DOHH2 (cell line): Measurements from ENCODE around the gene GRB2.
"Not testable (repeated sequence)": the region's sequence is repeated elsewhere in the genome, so short reads cannot be mapped to it uniquely, and the experiment has no call there.

Source experiments
- H3F3A ChIP-seq: fragments of 200-600 bp; sonication (generic), shearing (Covaris generic); 2 replicates; pipeline ENCODE4 v1.6.0; 2016; ENCODE audit warnings: antibody characterized with exemption, mild to moderate bottlenecking; ENCODE audit not compliant: control insufficient read depth, insufficient read depth
- H3K27ac ChIP-seq: fragments of 200-600 bp; sonication (generic); 2 replicates; pipeline ENCODE4 v1.5.1; 2014; ENCODE audit warnings: low read depth, mild to moderate bottlenecking, low read length, moderate library complexity
- H3K27me3 ChIP-seq: fragments of 200-600 bp; sonication (generic); 2 replicates; pipeline ENCODE4 v1.6.1; 2014; ENCODE audit warnings: mild to moderate bottlenecking, low read length, mixed read lengths; ENCODE audit not compliant: control insufficient read depth
- H3K36me3 ChIP-seq: fragments of 200-600 bp; sonication (generic); 2 replicates; pipeline ENCODE4 v1.6.1; 2014; ENCODE audit warnings: mild to moderate bottlenecking, low read length, moderate library complexity, mixed read lengths; ENCODE audit not compliant: control insufficient read depth
- H3K4me1 ChIP-seq: fragments of 200-600 bp; sonication (generic); 2 replicates; pipeline ENCODE4 v1.6.1; 2014; ENCODE audit warnings: mild to moderate bottlenecking, low read length, mixed read lengths; ENCODE audit not compliant: control insufficient read depth
- H3K4me2 ChIP-seq: fragments of 200-600 bp; sonication (generic); 2 replicates; pipeline ENCODE4 v1.6.0; 2014; ENCODE audit warnings: mild to moderate bottlenecking, low read length, moderate library complexity
- H3K4me3 ChIP-seq: fragments of 200-600 bp; sonication (generic); 2 replicates; pipeline ENCODE4 v1.5.1; 2014; ENCODE audit warnings: mild to moderate bottlenecking, low read length, mixed read lengths
- H3K79me2 ChIP-seq: fragments of 200-600 bp; sonication (generic); 2 replicates; pipeline ENCODE4 v1.6.1; 2014; ENCODE audit warnings: mild to moderate bottlenecking, low read length, mixed read lengths; ENCODE audit not compliant: control insufficient read depth
- H3K9me2 ChIP-seq: fragments of 200-600 bp; sonication (generic); replicated peaks from 2 replicates; pipeline ENCODE4 v1.6.1; 2014; ENCODE audit warnings: mild to moderate bottlenecking, low read length, mixed read lengths; ENCODE audit not compliant: control insufficient read depth
- H3K9me3 ChIP-seq: fragments of 200-600 bp; sonication (generic); 2 replicates; pipeline ENCODE4 v1.6.1; 2014; ENCODE audit warnings: antibody characterized with exemption, low read length, mixed read lengths; ENCODE audit not compliant: control insufficient read depth, insufficient read depth
- H4K20me1 ChIP-seq: fragments of 200-600 bp; sonication (generic); 2 replicates; pipeline ENCODE4 v1.6.0; 2014; ENCODE audit warnings: low read depth, mild to moderate bottlenecking, antibody characterized with exemption, low read length, moderate library complexity; ENCODE audit not compliant: control insufficient read depth, insufficient read depth
- EZH2phosphoT487 ChIP-seq: fragments of 200-600 bp; sonication (generic); IDR thresholded peaks from 2 replicates; pipeline ENCODE4 v1.6.1; 2017; ENCODE audit warnings: borderline replicate concordance, mild to moderate bottlenecking, antibody characterized with exemption, low read length, moderate library complexity, mixed read lengths
- TF ChIP-seq, protein P1 (sequence below): fragments of 200-600 bp; sonication (generic); IDR thresholded peaks from one replicate; pipeline ENCODE4 v1.5.1; 2014; ENCODE audit warnings: antibody characterized with exemption, mild to moderate bottlenecking, low read depth, low read length; ENCODE audit not compliant: poor library complexity, severe bottlenecking

GRB2 gene

DNA sequence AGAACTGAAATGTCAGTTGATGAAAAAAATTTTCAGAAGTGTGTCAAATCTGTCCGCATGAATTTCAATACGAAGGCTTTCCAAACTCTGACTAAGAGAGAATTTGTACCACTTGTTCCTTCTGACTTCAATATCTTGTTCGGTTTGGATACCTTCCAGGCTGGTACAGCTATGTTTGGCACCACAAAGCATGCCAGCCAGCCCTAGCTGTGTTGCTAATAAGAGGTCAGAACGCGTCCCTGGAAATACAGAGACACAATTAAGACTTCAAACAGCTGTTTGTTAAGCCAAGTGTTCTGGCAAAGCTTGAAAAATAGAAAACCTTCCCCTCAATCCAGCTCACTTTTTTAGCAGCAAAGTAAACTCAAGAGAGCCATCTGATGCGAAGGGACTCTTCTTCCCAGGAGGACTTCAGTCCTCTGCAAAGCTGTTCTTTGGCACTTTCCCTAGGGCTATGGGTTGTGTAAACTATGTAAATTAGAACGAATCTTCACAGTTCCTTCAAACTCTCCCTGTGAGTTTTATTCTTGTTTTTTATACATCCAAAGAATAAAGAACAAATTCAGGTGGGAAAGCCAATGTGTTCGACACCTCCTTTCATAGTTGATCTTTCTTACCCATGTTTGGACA lies 35.1 kb downstream of the GRB2 start:
- peaks cover 44% of the 10 kb centered on the region for H3K36me3 ChIP-seq
- no peaks in the 10 kb centered on the region for H3K27me3 ChIP-seq
- TF ChIP-seq, protein P1, sequence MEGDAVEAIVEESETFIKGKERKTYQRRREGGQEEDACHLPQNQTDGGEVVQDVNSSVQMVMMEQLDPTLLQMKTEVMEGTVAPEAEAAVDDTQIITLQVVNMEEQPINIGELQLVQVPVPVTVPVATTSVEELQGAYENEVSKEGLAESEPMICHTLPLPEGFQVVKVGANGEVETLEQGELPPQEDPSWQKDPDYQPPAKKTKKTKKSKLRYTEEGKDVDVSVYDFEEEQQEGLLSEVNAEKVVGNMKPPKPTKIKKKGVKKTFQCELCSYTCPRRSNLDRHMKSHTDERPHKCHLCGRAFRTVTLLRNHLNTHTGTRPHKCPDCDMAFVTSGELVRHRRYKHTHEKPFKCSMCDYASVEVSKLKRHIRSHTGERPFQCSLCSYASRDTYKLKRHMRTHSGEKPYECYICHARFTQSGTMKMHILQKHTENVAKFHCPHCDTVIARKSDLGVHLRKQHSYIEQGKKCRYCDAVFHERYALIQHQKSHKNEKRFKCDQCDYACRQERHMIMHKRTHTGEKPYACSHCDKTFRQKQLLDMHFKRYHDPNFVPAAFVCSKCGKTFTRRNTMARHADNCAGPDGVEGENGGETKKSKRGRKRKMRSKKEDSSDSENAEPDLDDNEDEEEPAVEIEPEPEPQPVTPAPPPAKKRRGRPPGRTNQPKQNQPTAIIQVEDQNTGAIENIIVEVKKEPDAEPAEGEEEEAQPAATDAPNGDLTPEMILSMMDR = no peak
- no peak for TF ChIP-seq EZH2phosphoT487
- H3K9me3 ChIP-seq = no peaks in the 10 kb centered on the region
- H3K27ac ChIP-seq = no peak overlapping the region
- peaks cover 36% of the 10 kb centered on the region for H4K20me1 ChIP-seq
- H3K79me2 ChIP-seq = peaks cover 100% of the 10 kb centered on the region
- no peak overlapping the region for H3K4me3 ChIP-seq
- H3F3A ChIP-seq = peaks cover 4% of the 10 kb centered on the region; the same call in 1 of the 2 replicates
- peaks cover 86% of the 10 kb centered on the region for H3K4me1 ChIP-seq
- H3K4me2 ChIP-seq = no peak overlapping the region
- H3K9me2 ChIP-seq = no peaks in the 10 kb centered on the region

DNA sequence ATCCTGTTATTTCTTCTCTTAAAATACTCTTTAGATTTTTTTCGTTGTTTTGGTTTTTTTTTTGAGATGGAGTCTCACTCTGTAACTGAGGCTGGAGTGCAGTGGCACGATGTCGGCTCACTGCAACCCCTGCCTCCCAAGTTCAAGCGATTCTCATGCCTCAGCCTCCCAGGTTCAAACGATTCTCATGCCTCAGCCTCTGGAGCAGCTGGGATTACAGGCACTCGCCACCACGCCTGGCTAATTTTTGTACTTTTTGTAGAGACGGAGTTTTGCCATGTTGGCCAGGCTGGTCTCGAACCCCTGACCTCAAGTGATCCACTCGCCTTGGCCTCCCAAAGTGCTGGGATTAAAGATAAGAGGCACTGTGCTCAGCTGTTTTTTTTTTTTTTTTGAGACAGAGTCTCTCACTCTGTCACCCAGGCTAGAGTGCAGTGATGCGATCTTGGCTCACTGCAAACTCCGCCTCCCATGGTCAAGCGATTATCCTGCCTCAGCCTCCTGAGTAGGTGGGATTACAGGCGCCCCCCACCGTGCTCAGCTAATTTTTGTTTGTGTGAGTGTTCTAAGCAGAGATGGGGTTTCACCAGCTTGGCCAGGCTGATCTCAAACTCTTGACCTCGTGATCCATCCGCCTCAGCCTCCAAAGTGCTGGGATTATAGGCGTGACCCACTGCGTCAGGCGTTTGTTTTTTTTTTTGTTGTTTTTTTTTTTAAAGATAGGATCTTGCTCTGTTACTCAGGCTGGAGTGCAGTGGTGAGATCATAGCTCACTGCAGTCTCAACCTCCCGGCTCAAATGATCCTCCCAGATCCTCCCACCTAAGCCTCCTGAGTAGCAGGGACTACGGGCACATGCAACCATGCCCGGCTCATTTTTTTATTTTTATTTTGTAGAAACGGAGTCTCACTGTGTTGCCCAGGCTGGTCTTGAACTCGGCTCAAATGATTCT lies 37.4 kb downstream of the GRB2 start:
- Histone ChIP-seq H3K4me2 (peak overlapping the region; percentile 79), H4K20me1 (peaks cover 31% of the 10 kb centered on the region), H3K4me1 (peaks cover 92% of the 10 kb centered on the region), H3K79me2 (peaks cover 100% of the 10 kb centered on the region), H3K36me3 (peaks cover 29% of the 10 kb centered on the region)
- H3K27ac ChIP-seq, H3F3A ChIP-seq, H3K9me2 ChIP-seq, H3K9me3 ChIP-seq, H3K4me3 ChIP-seq, H3K27me3 ChIP-seq: not testable (repeated sequence)

DNA sequence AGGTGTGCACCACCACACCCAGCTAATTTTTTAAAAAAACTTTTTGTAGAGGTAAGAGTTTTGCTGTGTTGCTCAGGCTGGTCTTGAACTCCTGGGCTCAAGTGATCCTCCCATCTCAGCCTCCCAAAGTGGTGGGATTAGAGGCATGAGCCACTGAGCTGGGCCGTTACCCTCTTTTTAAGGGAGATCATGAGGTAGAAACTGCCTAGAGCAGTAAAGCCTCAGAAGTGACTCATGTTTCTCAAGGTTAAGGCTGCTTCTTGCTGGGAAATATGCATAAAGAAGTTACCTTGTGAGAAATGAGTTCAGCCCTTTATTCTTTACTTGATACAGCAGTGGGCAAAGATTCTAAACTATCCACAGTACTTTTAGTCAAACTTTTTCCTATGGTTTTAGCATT lies 38.2 kb downstream of the GRB2 start:
- TF ChIP-seq, protein P1 = no peak
- TF ChIP-seq EZH2phosphoT487 = no peak
- Histone ChIP-seq H3K79me2 (peaks cover 100% of the 10 kb centered on the region), H3K4me2 (peak overlapping the region; percentile 79), H4K20me1 (peaks cover 28% of the 10 kb centered on the region), H3F3A (peaks cover 7% of the 10 kb centered on the region; the same call in 1 of the 2 replicates), H3K4me3 (no peak overlapping the region), H3K36me3 (peaks cover 26% of the 10 kb centered on the region), H3K4me1 (peaks cover 92% of the 10 kb centered on the region), H3K9me2 (no peaks in the 10 kb centered on the region), H3K27ac (no peak overlapping the region), H3K27me3 (no peaks in the 10 kb centered on the region), H3K9me3 (no peaks in the 10 kb centered on the region)

DNA sequence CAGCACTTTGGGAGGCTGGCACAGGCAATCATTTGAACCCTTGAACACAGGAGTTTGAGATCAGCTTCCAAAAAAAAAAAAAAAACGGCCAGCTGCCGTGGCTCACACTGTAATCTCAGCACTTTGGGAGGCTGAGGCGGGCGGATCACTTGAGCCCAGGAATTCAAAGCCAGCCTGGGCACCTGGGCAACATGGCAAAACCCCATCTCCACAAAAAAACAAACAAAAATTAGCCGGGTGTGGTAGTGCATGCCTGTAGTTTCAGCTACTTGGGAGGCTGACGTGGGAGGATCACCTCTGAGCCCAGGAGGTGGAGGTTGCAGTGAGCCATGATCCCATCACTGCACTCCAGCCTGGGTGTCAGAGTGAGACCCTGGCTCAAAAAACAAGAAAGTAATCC lies 39.0 kb downstream of the GRB2 start:
- H3K27ac ChIP-seq = no peak overlapping the region
- H3K4me3 ChIP-seq = peak overlapping the region; percentile 27; the same call in 1 of the 2 replicates
- H3K36me3 ChIP-seq = peaks cover 19% of the 10 kb centered on the region
- H3K4me1 ChIP-seq = peaks cover 92% of the 10 kb centered on the region
- H3K27me3 ChIP-seq = no peaks in the 10 kb centered on the region
- peak overlapping the region; percentile 79 for H3K4me2 ChIP-seq
- H4K20me1 ChIP-seq = peaks cover 27% of the 10 kb centered on the region
- TF ChIP-seq, protein P1 = no peak
- TF ChIP-seq EZH2phosphoT487 = no peak
- H3K79me2 ChIP-seq = peaks cover 100% of the 10 kb centered on the region
- no peaks in the 10 kb centered on the region for H3K9me2 ChIP-seq
- H3F3A ChIP-seq = peaks cover 9% of the 10 kb centered on the region; the same call in 1 of the 2 replicates
- H3K9me3 ChIP-seq = no peaks in the 10 kb centered on the region
